ENCODE results near the gene MUC7.

The MUC7 gene

DNA sequence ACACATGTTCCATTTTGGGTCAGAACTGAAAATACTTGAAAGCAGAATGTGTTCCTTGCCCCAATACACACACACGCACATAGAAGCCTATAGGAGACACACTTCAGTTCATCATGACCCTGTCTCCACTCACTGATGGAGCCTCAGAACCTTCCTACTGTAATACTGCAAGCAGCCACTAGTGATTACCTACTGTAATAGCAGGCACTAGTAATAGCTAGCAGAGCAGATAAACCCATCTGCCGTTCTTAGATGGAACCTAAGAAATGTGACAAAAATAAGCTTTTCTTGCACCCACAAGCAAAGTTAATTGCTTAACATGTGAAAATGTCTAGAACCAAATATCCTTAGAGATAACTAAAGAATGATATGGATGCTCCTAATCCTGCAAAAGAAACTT is 60.0 kb downstream of the MUC7 start:
- Histone ChIP-seq H3K9me3 (ENCODE audit: control insufficient read depth in 2 of 2, low read length in 2 of 2) (no peaks in the 10 kb centered on the region), H3K4me3 (ENCODE audit: low read length in 2 of 2) (no peak overlapping the region), H3K9ac (ENCODE audit: low read length in 2 of 2) (no peak overlapping the region), H3K4me1 (ENCODE audit: control insufficient read depth, insufficient read depth, low read length) (no peaks in the 10 kb centered on the region), H3K27ac (ENCODE audit: low read length) (no peak overlapping the region), H3K27me3 (ENCODE audit: control insufficient read depth in 1 of 2, insufficient read depth in 2 of 2, low read length in 2 of 2) (no peaks in the 10 kb centered on the region), H3K36me3 (ENCODE audit: control insufficient read depth in 2 of 2, insufficient read depth in 2 of 2, low read length in 2 of 2) (no peaks in the 10 kb centered on the region)
